Sigmoid colon (tissue), 7 donors: ENCODE results near the gene SPDYE16. TPM values are rescaled to one million over a fixed set of nuclear protein-coding genes. Genes with fewer than 3 reads are reported as not detected.
"Not testable (repeated sequence)": the region's sequence is repeated elsewhere in the genome, so short reads cannot be mapped to it uniquely, and the experiment has no call there.

Experiments used
- DNase-seq: peaks from one replicate; pipeline ENCODE4 v3.0.0-alpha.2; 2019
- H3K27ac ChIP-seq, 4 donors: fragments of 200-600 bp; sonication (generic); one replicate each; pipeline ENCODE4 v1.5.1; 2016 to 2019; ENCODE audit warnings: mild to moderate bottlenecking in 1 of 4
- H3K27me3 ChIP-seq, 3 donors: fragments of 200-600 bp; sonication (generic); one replicate each; pipeline ENCODE4 v1.5.1; 2019; ENCODE audit warnings: mild to moderate bottlenecking in 1 of 3
- H3K36me3 ChIP-seq, 4 donors: fragments of 200-600 bp; sonication (generic); one replicate each; pipeline ENCODE4 v1.5.1; 2016 to 2019
- H3K4me1 ChIP-seq, 4 donors: fragments of 200-600 bp; sonication (generic); one replicate each; pipeline ENCODE4 v1.5.1; 2017 to 2019
- H3K4me3 ChIP-seq, 4 donors: fragments of 200-600 bp; sonication (generic); one replicate each; pipeline ENCODE4 v1.5.1; 2017 to 2019; ENCODE audit warnings: mild to moderate bottlenecking in 2 of 4, moderate library complexity in 1 of 4
- H3K9me3 ChIP-seq, 4 donors: fragments of 200-600 bp in 3 of 4; sonication (generic) in 3 of 4; one replicate each; pipeline versions ENCODE4 v1.5.1 to v1.6.1; 2013 to 2019
- EP300 ChIP-seq, 4 donors: sonication (generic); formaldehyde crosslinking; IDR thresholded peaks; one replicate each; pipeline ENCODE4 v1.6.1; 2017; ENCODE audit warnings: antibody characterized with exemption in 4 of 4
- POLR2A ChIP-seq, 2 donors: fragments of 450-650 bp; IDR thresholded peaks; one replicate each; pipeline ENCODE4 v1.6.1; 2016; ENCODE audit warnings: antibody characterized with exemption in 2 of 2, mild to moderate bottlenecking in 2 of 2, moderate library complexity in 2 of 2
- POLR2AphosphoS5 ChIP-seq, 4 donors: sonication (generic); formaldehyde crosslinking; IDR thresholded peaks; one replicate each; pipeline ENCODE4 v1.6.1; 2017; ENCODE audit warnings: antibody characterized with exemption in 4 of 4
- WGBS, 2 donors: extraction: QIAGEN DNeasy Blood & Tissue Kit; methylation state at CpG; one replicate each; pipeline ENCODE4 v1.1.7; 2013; 5-methylcytosine and 5-hydroxymethylcytosine counted together
- intact Hi-C: fragments of 100-400 bp; cut with DNase I; formaldehyde crosslinking; loops from one replicate; pipeline ENCODE4 v1.15.1; 2023
- polyA plus RNA-seq, 3 donors: library from polyadenylated mRNA; stranded (reverse); fragments of 200-250 nt; gene quantifications; one replicate each; pipeline ENCODE4 v1.2.3, GENCODE V29; 2013
- total RNA-seq, 4 donors: library from RNA; depleted of rRNA; stranded (reverse); fragments of >200 nt; gene quantifications; one replicate each; pipeline ENCODE4 v1.1.0, GENCODE V29; 2016
- TF ChIP-seq, protein P1 (sequence below), 4 experiments: fragments of 450-650 bp in 3 of 4; fragments of 200-600 bp in 1 of 4; IDR thresholded peaks; one replicate each; pipeline ENCODE4 v1.5.1; 2016 to 2019; ENCODE audit warnings: antibody characterized with exemption in 4 of 4, mild to moderate bottlenecking in 3 of 4, moderate library complexity in 2 of 4
- donor health status: healthy with polysubstance abuse.
- donor health status: Bipolar disorder and iron deficiency.
- donor health status: healthy.

The SPDYE16 gene
- total and polyA plus RNA-seq, 7 donors: 0.06 to 2.5 (median 0.38) TPM; not detected in 3

DNA sequence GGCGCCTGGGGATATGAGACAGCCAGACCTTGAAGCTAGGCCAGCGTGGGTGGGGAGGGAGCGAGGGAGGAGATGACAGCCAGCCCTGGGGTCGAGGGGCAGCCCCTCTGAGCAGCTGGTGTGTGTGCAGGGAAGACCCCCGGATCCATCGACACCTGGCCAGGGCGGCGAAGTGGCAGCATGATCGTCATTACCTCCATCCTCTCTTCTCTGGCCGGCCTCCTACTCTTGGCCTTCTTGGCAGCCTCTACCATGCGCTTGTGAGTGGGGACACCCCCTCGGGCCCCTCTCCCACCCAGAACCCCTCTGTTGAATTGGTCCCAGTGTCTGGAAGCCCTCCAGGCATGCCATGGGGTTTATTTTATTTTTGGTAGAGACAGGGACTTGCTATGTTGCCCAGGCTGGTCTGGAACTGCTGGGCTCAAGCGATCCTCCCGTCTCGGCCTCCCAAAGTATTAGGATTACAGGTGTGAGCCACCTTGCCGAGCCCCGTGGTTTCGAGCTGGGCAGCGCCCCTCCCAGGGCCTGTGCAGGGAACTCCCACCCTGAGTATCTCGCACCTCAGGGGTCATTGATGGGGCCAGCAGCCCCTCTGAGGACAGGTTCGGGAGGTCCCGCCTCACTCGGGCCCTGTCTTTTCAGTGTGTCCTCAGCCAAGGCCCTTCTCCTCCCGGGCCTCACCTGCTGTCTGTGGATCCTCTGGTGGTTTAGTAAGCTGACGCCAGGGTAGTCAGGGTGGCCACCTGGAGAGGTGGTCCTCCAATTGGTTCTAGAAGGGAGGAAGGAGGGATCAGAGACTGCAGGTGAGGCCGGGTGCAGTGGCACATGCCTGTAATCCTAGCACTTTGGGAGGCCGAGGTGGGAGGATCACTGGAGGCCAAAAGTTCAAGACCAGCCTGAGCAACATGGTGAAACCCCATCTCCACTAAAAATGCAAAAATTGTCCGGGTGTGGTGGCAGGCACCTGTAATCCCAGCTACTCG lies 29.0 kb downstream of the SPDYE16 start:
- H3K27ac ChIP-seq: no peak overlapping the region
- peak; percentile 57 for DNase-seq
- H3K36me3 ChIP-seq: no peaks in the 10 kb centered on the region
- intact Hi-C loops: no loop called here
- TF ChIP-seq EP300 (IDR thresholded peaks at IDR 0.05) (no peak), POLR2AphosphoS5 (IDR thresholded peaks at IDR 0.05) (no peak), POLR2A (IDR thresholded peaks at IDR 0.05) (no peak)
- TF ChIP-seq, protein P1, sequence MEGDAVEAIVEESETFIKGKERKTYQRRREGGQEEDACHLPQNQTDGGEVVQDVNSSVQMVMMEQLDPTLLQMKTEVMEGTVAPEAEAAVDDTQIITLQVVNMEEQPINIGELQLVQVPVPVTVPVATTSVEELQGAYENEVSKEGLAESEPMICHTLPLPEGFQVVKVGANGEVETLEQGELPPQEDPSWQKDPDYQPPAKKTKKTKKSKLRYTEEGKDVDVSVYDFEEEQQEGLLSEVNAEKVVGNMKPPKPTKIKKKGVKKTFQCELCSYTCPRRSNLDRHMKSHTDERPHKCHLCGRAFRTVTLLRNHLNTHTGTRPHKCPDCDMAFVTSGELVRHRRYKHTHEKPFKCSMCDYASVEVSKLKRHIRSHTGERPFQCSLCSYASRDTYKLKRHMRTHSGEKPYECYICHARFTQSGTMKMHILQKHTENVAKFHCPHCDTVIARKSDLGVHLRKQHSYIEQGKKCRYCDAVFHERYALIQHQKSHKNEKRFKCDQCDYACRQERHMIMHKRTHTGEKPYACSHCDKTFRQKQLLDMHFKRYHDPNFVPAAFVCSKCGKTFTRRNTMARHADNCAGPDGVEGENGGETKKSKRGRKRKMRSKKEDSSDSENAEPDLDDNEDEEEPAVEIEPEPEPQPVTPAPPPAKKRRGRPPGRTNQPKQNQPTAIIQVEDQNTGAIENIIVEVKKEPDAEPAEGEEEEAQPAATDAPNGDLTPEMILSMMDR (IDR thresholded peaks at IDR 0.05): no peak
- WGBS, 2 donors: 89% methylated on average over 29 of the region's 29 CpGs
- no peak overlapping the region for H3K4me3 ChIP-seq
- no peaks in the 10 kb centered on the region for H3K9me3 ChIP-seq
- peaks cover 0 to 15% (median 3%) of the 10 kb centered on the region in 4 donors for H3K4me1 ChIP-seq
- no peaks in the 10 kb centered on the region for H3K27me3 ChIP-seq

DNA sequence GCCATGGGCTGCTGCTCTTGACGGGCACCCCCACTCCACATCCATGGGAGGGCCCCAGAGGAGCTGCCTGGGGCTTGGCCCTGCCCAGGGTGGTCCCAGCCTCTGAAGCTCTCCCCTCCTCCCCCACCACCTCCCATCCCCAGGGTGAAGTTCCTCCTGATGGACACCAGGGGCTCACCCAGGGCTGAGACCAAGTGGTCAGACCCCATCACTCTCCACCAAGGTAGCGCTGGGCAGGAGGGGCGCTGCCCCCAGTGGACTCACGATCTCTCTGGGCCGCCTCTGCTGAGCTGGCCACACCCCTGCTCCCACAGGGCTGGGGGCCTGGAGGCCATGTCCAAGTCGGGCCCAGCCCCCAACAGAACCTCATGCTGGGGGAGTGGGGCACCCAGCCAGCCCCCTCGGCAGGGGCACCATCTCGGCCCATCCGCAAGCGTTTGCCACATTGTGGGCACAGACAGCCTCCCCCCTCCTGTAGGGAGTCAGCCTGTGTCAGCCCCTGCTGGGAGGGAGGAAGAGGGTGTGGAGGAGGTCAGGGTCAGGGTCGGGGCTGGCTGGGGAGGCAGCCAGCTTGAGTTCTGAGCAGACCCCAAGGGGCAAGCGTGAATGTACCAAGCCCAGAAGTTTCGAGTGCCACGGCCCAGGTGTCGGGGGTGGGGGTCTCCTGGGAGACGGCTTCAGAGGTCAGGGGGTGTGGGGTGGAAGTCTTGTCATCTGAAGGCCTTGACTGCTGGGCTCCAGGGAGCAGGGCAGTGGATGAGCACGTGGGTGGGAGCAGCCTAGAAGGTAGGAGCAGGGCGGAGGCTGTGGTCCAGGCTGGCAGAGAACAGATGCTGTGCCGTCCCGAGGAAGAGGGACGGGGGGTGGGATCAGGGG lies 29.9 kb downstream of the SPDYE16 start:
- DNase-seq: peak; percentile 62
- Histone ChIP-seq H3K4me1 (peaks cover 0 to 15% (median 3%) of the 10 kb centered on the region in 4 donors), H3K9me3 (no peaks in the 10 kb centered on the region), H3K4me3 (no peak overlapping the region), H3K36me3 (no peaks in the 10 kb centered on the region), H3K27me3 (no peaks in the 10 kb centered on the region), H3K27ac (peak overlapping the region in 1 of 4 donors; percentile 17)
- 45 to 67% methylated on average over 21 of the region's 21 CpGs for WGBS, 2 donors
- intact Hi-C loops: no loop called here
- no peak for TF ChIP-seq EP300 (IDR thresholded peaks at IDR 0.05)
- TF ChIP-seq, protein P1 (IDR thresholded peaks at IDR 0.05): peak in 2 of 4 experiments; percentile 10 to 26

DNA sequence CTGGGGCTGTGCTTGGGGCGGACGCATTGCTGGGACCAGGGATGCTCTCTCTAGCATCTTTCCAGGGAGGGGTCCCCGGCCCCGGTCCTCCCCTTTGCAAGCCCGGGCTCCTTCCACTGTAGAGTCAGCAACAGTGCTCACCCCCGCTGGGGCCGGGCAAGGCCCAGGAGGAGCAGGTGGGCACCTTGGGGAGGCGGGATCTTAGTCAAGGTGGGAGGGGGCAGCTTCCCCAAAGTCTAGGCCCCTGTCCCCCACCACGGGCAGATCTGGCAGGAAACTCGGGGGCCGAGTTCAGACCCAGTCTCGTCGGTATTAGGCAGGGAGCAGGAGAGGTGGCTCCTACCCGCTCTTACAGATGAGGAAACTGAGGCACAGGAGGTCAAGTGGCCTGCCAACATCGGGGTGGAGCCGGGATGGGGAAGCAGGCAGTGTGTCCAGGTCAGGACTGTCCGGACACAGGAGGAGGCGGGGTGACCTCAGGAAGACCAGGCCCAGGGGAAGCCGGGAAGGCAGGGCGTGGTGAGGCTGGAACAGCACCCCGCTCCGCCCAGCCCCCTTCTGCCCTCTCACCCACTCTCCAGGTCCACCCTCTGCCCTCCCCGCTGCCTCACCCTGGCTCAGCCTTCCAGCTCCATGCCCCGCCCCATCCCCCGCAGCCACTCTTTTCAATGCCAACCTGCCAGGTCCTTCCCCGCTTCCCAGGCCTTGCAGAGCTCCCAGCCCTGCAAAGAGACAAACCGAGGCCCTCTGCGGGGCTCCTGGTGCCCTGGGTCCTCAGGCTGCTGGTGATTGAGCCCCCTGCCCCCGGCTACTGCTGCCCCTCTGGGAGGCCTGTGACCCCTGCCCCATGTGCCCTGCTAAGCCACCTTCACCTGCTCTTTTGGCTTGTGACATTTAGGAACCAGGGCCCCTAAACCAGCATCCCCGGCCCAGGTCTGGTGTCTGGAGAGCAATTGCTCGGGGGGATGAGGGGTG lies 30.9 kb downstream of the SPDYE16 start:
- Histone ChIP-seq H3K4me1 (peaks cover 0 to 15% (median 3%) of the 10 kb centered on the region in 4 donors), H3K27ac (peak overlapping the region in 1 of 4 donors; percentile 17)
- DNase-seq, H3K9me3 ChIP-seq, H3K36me3 ChIP-seq, H3K27me3 ChIP-seq, intact Hi-C loops, H3K4me3 ChIP-seq: not testable (repeated sequence)
- 21 to 80% methylated on average over 19 of the region's 31 CpGs for WGBS, 2 donors

DNA sequence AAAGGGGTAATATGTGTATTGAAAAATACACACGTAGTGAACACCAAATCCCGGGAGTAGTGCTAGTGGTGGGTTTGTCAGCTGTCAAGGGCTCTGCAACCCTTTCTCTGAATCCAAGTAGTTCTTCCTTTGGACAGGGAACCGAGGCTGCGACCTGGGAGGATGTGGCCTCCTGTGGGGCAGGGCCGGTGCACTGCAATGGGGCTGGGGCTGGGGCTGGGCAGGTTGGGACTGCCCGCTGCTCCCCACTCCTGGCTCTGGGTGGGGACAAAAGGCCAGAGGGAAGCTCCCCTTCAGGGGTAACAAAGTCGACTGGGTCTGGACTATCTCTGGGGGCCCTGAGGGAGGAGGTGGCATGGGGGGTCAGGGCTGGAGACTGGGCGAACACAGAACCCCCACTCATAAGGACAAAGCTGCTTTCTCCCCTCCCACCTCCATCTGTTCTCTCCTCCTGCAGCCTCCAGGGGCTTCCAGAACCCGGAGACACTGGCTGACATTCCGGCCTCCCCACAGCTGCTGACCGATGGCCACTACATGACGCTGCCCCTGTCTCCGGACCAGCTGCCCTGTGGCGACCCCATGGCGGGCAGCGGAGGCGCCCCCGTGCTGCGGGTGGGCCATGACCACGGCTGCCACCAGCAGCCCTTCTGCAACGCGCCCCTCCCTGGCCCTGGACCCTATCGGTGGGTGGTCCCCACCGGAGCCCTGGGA lies 31.7 kb downstream of the SPDYE16 start:
- H3K9me3 ChIP-seq, H3K36me3 ChIP-seq, intact Hi-C loops, H3K4me3 ChIP-seq, DNase-seq, H3K27me3 ChIP-seq, H3K27ac ChIP-seq: not testable (repeated sequence)
- H3K4me1 ChIP-seq: peaks cover 0 to 15% (median 3%) of the 10 kb centered on the region in 4 donors
- WGBS, 2 donors: 36 to 80% methylated on average over 17 to 18 of the region's 24 CpGs
